GM12801 (cell line): Measurements from ENCODE around the gene BIRC2.

Experiments
- TF ChIP-seq, protein P1 (sequence below): IDR thresholded peaks from one replicate; pipeline ENCODE4 v1.5.1; 2011; ENCODE audit warnings: control low read depth; ENCODE audit not compliant: insufficient read length; ENCODE audit errors: extremely low read depth

Gene BIRC2

DNA sequence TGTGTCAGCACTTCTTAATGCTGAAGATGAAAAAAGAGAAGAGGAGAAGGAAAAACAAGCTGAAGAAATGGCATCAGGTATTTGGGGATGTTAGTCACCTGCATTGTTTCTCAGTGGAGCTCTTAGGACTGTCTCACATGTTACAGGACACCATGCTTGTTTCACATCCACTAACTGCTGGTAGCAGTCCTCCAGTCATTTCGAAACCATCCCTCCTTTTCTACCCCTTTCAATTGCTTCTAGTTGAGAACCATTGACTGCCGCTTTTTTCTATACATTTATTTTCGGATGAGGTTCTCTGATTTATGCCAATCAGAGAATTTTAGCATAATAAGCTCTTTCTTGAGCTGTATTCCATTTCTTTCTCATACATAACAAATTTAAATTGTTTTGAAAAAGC is 21.5 kb downstream of the BIRC2 start:
- TF ChIP-seq, protein P1, sequence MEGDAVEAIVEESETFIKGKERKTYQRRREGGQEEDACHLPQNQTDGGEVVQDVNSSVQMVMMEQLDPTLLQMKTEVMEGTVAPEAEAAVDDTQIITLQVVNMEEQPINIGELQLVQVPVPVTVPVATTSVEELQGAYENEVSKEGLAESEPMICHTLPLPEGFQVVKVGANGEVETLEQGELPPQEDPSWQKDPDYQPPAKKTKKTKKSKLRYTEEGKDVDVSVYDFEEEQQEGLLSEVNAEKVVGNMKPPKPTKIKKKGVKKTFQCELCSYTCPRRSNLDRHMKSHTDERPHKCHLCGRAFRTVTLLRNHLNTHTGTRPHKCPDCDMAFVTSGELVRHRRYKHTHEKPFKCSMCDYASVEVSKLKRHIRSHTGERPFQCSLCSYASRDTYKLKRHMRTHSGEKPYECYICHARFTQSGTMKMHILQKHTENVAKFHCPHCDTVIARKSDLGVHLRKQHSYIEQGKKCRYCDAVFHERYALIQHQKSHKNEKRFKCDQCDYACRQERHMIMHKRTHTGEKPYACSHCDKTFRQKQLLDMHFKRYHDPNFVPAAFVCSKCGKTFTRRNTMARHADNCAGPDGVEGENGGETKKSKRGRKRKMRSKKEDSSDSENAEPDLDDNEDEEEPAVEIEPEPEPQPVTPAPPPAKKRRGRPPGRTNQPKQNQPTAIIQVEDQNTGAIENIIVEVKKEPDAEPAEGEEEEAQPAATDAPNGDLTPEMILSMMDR = no peak

DNA sequence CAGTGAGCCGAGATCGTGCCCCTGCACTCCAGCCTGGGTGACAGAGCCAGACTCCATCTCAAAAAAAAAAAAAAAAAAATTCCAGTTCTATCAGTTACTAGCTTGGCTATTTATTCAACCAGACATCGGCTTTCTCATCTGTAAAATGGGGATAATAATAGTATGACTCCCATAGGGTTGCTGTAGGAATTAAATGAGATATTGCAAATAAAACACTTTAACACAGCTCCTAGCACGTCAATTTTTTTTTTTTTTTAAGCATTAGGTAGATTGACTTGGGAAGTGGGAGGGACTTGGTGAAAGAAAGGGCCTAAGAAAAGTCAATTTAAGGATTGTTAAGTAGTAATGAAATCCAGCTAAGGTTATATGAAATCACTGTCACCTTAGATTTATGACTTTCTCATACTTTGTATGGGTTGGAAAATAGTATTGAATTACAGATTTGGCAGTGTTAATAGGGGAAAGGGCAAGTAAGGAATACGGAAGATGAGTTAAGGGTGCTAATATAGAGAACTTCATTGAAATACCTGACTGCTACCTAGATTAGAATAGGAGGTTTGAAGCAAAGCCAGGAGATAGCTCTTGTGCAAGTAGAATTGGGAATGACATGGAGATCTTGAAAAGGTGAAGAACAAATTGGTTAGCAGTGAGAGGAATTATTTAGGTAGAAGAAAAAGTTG is 28.8 kb downstream of the BIRC2 start:
- TF ChIP-seq, protein P1 = no peak

DNA sequence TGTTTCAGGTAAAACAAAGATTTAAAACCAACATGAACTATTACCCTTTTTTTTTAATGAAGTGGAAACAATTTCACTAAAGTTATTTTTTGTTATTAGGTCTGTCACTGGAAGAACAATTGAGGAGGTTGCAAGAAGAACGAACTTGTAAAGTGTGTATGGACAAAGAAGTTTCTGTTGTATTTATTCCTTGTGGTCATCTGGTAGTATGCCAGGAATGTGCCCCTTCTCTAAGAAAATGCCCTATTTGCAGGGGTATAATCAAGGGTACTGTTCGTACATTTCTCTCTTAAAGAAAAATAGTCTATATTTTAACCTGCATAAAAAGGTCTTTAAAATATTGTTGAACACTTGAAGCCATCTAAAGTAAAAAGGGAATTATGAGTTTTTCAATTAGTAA is 30.9 kb downstream of the BIRC2 start:
- TF ChIP-seq, protein P1 = no peak

DNA sequence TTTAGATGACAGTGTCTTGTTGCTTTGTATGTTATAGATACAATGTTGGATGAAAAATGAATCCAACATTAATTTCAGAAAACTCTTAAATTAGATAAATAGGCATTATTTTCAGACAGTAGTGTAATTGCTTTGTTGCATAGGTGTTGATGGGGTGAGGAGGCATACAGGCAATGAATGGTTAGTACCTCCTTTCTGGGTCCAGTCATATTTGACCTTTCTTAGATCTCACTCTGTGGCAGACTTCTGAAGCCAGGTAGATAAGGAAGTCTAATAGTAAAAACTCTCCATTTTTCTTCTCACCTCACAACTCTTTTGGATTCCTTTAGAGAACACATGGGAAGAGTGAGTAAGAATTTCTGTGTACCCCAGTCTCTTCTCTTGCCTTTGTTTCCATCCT is 31.8 kb downstream of the BIRC2 start:
- TF ChIP-seq, protein P1 = no peak

DNA sequence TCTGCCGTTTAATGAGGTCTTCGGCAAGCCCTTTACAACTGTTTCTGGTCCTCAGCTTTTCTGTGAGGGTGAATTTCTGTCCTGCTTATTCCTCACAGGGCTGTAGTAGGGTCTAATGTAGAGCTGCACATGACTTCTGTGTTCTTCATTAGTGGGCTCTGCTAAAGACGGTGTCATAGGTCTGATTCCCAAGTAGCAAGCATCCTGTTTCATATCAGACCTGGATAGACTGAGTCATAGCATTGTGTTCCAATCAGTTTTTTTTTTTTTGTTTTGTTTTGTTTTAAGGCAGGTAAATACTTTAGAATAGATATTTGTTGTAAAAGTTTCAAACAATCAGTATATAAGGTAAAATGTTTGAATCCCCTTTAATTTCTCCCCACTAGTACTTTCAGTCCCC is 35.4 kb downstream of the BIRC2 start:
- TF ChIP-seq, protein P1 = no peak

DNA sequence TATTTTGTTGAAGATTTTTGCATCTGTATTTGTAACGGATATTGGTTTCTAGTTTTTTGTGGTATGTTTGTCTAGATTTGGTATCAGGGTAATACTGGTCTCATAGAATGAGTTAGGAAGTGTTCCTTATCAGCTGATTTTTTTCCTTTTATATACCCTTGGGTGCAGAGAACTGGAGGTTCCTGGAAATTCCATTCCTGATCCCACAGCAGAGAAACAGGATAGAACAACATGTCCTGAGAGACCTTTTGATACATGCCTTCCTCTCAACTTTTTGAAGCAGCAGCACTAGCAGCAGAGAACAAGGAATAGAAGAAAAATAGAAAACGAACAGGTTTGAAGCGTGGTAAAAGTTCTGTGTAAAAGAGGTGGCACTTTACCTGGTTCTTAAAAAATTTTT is 36.8 kb downstream of the BIRC2 start:
- TF ChIP-seq, protein P1 = no peak

DNA sequence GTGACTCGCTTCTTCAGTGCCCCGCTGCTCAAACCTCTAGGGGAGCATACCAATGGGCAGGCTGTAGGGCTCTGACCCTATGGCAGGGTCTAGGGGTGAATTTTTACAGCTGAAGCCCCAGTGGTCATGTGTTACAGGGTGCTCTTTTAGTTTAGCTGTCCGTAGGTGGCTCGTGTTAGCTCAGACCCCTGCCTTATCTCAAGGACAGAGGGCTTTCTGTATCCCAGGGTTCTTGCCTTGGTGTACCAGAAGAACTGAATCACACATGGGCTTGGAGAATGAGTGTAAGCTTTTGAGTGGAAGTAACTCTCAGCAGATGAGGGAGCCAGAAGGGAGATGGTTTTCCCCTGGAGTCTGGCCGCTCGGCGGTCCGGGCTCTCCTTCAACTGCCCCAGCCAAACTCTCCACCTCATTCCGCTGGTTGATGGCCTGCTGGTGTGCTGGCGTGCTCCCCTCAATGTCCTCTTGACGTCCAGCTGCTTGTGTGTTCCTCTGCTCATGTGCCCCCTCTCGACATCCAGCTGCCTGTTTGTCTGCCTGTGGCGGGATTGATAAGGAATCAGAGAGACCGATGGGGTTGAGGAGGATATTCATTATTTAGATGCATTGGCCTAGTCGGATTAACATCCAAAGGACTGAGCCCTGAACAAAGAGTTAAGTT is 37.5 kb downstream of the BIRC2 start:
- TF ChIP-seq, protein P1 = no peak
